A549 (cell line): ENCODE measurements around the gene TBX10.

ENCODE experiments used
- CTCF ChIP-seq: fragments of >200 bp; sonication (Bioruptor Twin); formaldehyde crosslinking; IDR thresholded peaks from 3 replicates; pipeline ENCODE4 v1.5.1; 2016
- EP300 ChIP-seq, 2 experiments: fragments of >200 bp; sonication (Bioruptor Twin); formaldehyde crosslinking; IDR thresholded peaks; 2 replicates in 1 of 2; 3 replicates in 1 of 2; pipeline ENCODE4 v1.6.1; 2016 to 2017
- ESRRA ChIP-seq: fragments of 150-350 bp; IDR thresholded peaks from 2 replicates; pipeline ENCODE4 v1.6.1; 2014; ENCODE audit warnings: mild to moderate bottlenecking, low read length, borderline replicate concordance
- POLR2A ChIP-seq: IDR thresholded peaks from 2 replicates; pipeline ENCODE4 v1.6.1; 2012; ENCODE audit warnings: mild to moderate bottlenecking, low read length
- USF2 ChIP-seq: fragments of 450-650 bp; IDR thresholded peaks from 2 replicates; pipeline ENCODE4 v1.6.1; 2014; ENCODE audit warnings: antibody characterized with exemption

DNA sequence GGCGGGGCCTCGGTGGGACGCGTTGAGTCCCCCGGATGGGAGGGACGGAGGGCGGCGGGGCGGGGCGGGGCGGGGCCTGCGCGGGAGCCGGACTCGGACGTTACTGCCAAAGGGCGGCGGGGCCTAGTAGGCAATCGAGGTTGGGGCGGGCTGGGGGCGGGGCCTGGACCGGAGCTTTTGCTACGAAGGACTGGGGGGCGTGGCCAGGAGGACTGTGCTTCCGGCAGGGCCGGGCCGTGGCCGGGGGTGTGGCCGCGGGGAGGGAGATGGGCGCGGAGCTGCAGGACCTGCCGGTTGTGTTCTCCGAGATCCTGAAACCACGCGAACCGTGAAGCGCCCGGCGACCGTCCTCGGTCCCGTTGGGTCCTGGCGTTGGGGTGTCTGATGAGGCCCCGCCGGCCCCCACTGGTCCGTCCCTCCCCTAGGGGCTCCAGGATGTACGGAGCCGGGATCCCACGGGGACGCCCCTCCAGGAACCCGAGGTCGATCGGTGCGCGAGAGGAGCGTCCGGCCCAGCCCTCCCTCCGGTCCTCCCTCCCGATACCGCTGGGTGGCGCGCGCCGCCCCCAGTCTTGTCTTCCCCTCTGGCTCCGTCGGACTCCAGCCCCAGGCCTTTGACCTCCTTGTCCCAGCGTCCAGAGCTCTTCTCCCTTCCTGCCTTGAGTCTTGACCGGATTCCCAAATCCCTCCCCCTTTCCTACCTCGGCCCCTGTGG is 9.2 kb downstream of the TBX10 start:
- TF ChIP-seq EP300 (IDR thresholded peaks at IDR 0.05) (no peak), ESRRA (no peak), CTCF (peak; percentile 68), POLR2A (peak; percentile 52), USF2 (no peak)
